GDM1 (cell line): Measurements from ENCODE around the gene SMIM32.

Source experiments
- DNase-seq: peaks from one replicate; lab custom pipeline; 2025; lab: John Stamatoyannopoulos, UW

Gene SMIM32

GRCh38 chr5:136207631-136208030, 14.7 kb upstream of the SMIM32 start:
- no peak for DNase-seq

GRCh38 chr5:136206361-136206760, 13.4 kb upstream of the SMIM32 start:
- DNase-seq = no peak

GRCh38 chr5:136205941-136206340, 13.0 kb upstream of the SMIM32 start:
- no peak for DNase-seq

GRCh38 chr5:136205061-136205702, 12.2 kb upstream of the SMIM32 start:
- no peak for DNase-seq

- no peak for DNase-seq
These were observed 10.5 kb upstream of the SMIM32 start for GRCh38 chr5:136203303-136203922.

GRCh38 chr5:136202469-136203205, 9.7 kb upstream of the SMIM32 start:
- DNase-seq = no peak

GRCh38 chr5:136201870-136202269, 8.9 kb upstream of the SMIM32 start:
- no peak for DNase-seq

GRCh38 chr5:136200761-136201160, 7.8 kb upstream of the SMIM32 start:
- DNase-seq = no peak

- no peak for DNase-seq
These were observed 7.2 kb upstream of the SMIM32 start for GRCh38 chr5:136200130-136200529.

- no peak for DNase-seq
These were observed 6.4 kb upstream of the SMIM32 start for GRCh38 chr5:136199408-136199807.

GRCh38 chr5:136198453-136198852, 5.5 kb upstream of the SMIM32 start:
- no peak for DNase-seq

GRCh38 chr5:136197462-136198142, 4.6 kb upstream of the SMIM32 start:
- no peak for DNase-seq

GRCh38 chr5:136195971-136196820, 3.2 kb upstream of the SMIM32 start:
- no peak for DNase-seq

GRCh38 chr5:136194576-136194975, 1.6 kb upstream of the SMIM32 start:
- DNase-seq = no peak

- no peak for DNase-seq
These were observed 467 bp upstream of the SMIM32 start for GRCh38 chr5:136193322-136193935.

- no peak for DNase-seq
These were observed 892 bp downstream of the SMIM32 start for GRCh38 chr5:136192015-136192525.

- DNase-seq = no peak
These were observed 1.5 kb downstream of the SMIM32 start for GRCh38 chr5:136191304-136192014.

- DNase-seq = no peak
These were observed 2.1 kb downstream of the SMIM32 start for GRCh38 chr5:136190904-136191303.

GRCh38 chr5:136190091-136190720, 2.8 kb downstream of the SMIM32 start:
- DNase-seq = no peak

GRCh38 chr5:136188859-136189258, 4.1 kb downstream of the SMIM32 start:
- no peak for DNase-seq
